ENCODE results near the gene THBS3. TPM values are rescaled to one million over a fixed set of nuclear protein-coding genes. Genes with fewer than 3 reads are reported as not detected.
A peak's percentile ranks its signal among the peaks of the same experiment; 100 is the strongest.

Gene THBS3
- total and polyA plus RNA-seq, 12 donors, result 3.8 to 23.5 (median 6.4) TPM

- Histone ChIP-seq H3K27ac (peak within 1 kb of the TSS; percentile 72 to 98 (median 94)), H3K4me1 (peaks cover 5 to 47% (median 24%) of the 10 kb centered on the region in 9 donors), H3K4me3 (peak within 1 kb of the TSS; percentile 63 to 95 (median 78)), H3K9me3 (no peaks in the 10 kb centered on the region), H3K36me3 (peaks cover 0 to 35% (median 12%) of the 10 kb centered on the region in 9 donors), H3K27me3 (peaks cover 7 to 28% (median 19%) of the 10 kb centered on the region in 7 donors)
- peak; percentile 94 to 96 for DNase-seq
- 1% methylated on average over 57 of the region's 57 CpGs for WGBS, 2 donors
- intact Hi-C loops (cut with DNase I), result loop anchor here in 2 of 10 donors (5.0 to 10.0 kb wide), 2 partner anchors 36 to 52 kb away; partner anchors contain the start of gene SLC50A1 (in 1 of the 2)
- peak; percentile 93 to 98 (median 95) for TF ChIP-seq CTCF (IDR thresholded peaks at IDR 0.05)
- peak; percentile 85 to 92 (median 90) for ATAC-seq
Measured at GRCh38 chr1:155172732-155173477, 34.8 kb downstream of the THBS3 start, which contains the start of gene KRTCAP2. Gene KRTCAP2 (minus strand): TSS chr1:155173304. CDS start chr1:155173224, 80 bp downstream.

GRCh38 chr1:155171836-155172731 lies 35.6 kb downstream of the THBS3 start:
- peak overlapping the region in 9 of 10 donors; percentile 88 to 98 (median 95) for H3K27ac ChIP-seq
- ATAC-seq, result peak in 2 of 8 donors; percentile 9 to 14
- peaks cover 7 to 28% (median 19%) of the 10 kb centered on the region in 7 donors for H3K27me3 ChIP-seq
- no peak for DNase-seq
- no peak for TF ChIP-seq CTCF (IDR thresholded peaks at IDR 0.05)
- 44 to 49% methylated on average over 8 of the region's 8 CpGs for WGBS, 2 donors
- H3K4me1 ChIP-seq, result peaks cover 7 to 51% (median 31%) of the 10 kb centered on the region in 9 donors
- H3K9me3 ChIP-seq, result no peaks in the 10 kb centered on the region
- peaks cover 0 to 35% (median 12%) of the 10 kb centered on the region in 9 donors for H3K36me3 ChIP-seq
- intact Hi-C loops (cut with DNase I), result loop anchor here in 3 of 10 donors (2.0 to 10.0 kb wide), 3 partner anchors 35 to 81 kb away; partner anchors contain the start of gene SLC50A1 (in 1 of the 3)
- H3K4me3 ChIP-seq, result peak overlapping the region; percentile 63 to 95 (median 78)

GRCh38 chr1:155170806-155171205 lies 36.9 kb downstream of the THBS3 start:
- H3K27me3 ChIP-seq, result peaks cover 7 to 33% (median 19%) of the 10 kb centered on the region in 7 donors
- peaks cover 0 to 35% (median 12%) of the 10 kb centered on the region in 9 donors for H3K36me3 ChIP-seq
- DNase-seq, result no peak
- WGBS, 2 donors, result 92 to 97% methylated on average over 7 of the region's 7 CpGs
- no peak overlapping the region for H3K4me3 ChIP-seq
- no peak for ATAC-seq
- H3K27ac ChIP-seq, result no peak overlapping the region
- H3K4me1 ChIP-seq, result peaks cover 10 to 55% (median 44%) of the 10 kb centered on the region in 9 donors
- no peaks in the 10 kb centered on the region for H3K9me3 ChIP-seq
- intact Hi-C loops (cut with DNase I), result loop anchor here in 3 of 10 donors (2.0 to 10.0 kb wide), 3 partner anchors 34 to 80 kb away; partner anchors contain the start of gene SLC50A1 (in 1 of the 3)
- TF ChIP-seq CTCF (IDR thresholded peaks at IDR 0.05), result no peak
